GM10266 (cell line): ENCODE measurements around the gene RGS11.
"Not testable (repeated sequence)": the region's sequence is repeated elsewhere in the genome, so short reads cannot be mapped to it uniquely, and the experiment has no call there.

ENCODE experiments used
- DNase-seq: peaks from one replicate; pipeline ENCODE4 v3.0.0; 2012; ENCODE audit errors: extremely low spot score
- CTCF ChIP-seq: IDR thresholded peaks from 2 replicates; pipeline ENCODE4 v1.5.1; 2012; ENCODE audit warnings: mild to moderate bottlenecking, low read depth; ENCODE audit not compliant: control insufficient read depth, insufficient read depth; ENCODE audit errors: missing control alignments

Gene RGS11

GRCh38 chr16:260326-260725, 15.4 kb downstream of the RGS11 start:
- no peak for TF ChIP-seq CTCF
- no peak for DNase-seq

GRCh38 chr16:259814-260253, 15.9 kb downstream of the RGS11 start:
- TF ChIP-seq CTCF = no peak
- no peak for DNase-seq

- no peak for TF ChIP-seq CTCF
- no peak for DNase-seq
These were observed 16.5 kb downstream of the RGS11 start for GRCh38 chr16:259226-259625.

GRCh38 chr16:258091-258490, 17.7 kb downstream of the RGS11 start:
- not testable (repeated sequence) for DNase-seq

- TF ChIP-seq CTCF = no peak
- no peak for DNase-seq
These were observed 20.6 kb downstream of the RGS11 start for GRCh38 chr16:255183-255582.

GRCh38 chr16:254461-254860, 21.3 kb downstream of the RGS11 start:
- no peak for TF ChIP-seq CTCF
- no peak for DNase-seq

- TF ChIP-seq CTCF = no peak
These were observed 21.9 kb downstream of the RGS11 start for GRCh38 chr16:253833-254232.

More at GRCh38 chr16:253833-254232, 21.9 kb downstream of the RGS11 start:
- DNase-seq = no peak
